Erythroblast (primary cell): Measurements from ENCODE around the gene CISTR.

ENCODE experiments used
- GATA1 ChIP-seq: IDR thresholded peaks from 2 replicates; pipeline ENCODE4 v1.6.1; 2011; ENCODE audit warnings: low read depth, mild to moderate bottlenecking, control low read depth, low read length, moderate library complexity
- POLR2A ChIP-seq: IDR thresholded peaks from 2 replicates; pipeline ENCODE4 v1.6.1; 2011; ENCODE audit warnings: mild to moderate bottlenecking, low read length

GRCh38 chr12:53744130-53744441 lies 7.7 kb downstream of the CISTR start:
- TF ChIP-seq POLR2A: no peak
- TF ChIP-seq GATA1: no peak
